AG04450 (cell line): ENCODE data around the gene STX10. TPM values are rescaled to one million over a fixed set of nuclear protein-coding genes. Genes with fewer than 3 reads are reported as not detected.

Source experiments
- CTCF ChIA-PET: fragments of 300-600, 350-600 bp; formaldehyde crosslinking; extraction: SDS; loops from one replicate; lab custom pipeline; 2022; ENCODE audit warnings: antibody characterized with exemption, inconsistent platforms; lab: Charles Lee
- POLR2A ChIA-PET: fragments of 350-600 bp; formaldehyde crosslinking; extraction: SDS; loops from one replicate; lab custom pipeline; 2021; ENCODE audit warnings: antibody characterized with exemption, inconsistent platforms; lab: Yijun Ruan, JAX
- DNase-seq: peaks from one replicate; pipeline ENCODE4 v3.0.0-alpha.2; 2011; ENCODE audit warnings: low read depth, low spot score
- H3K27ac ChIP-seq: one replicate; pipeline ENCODE4 v1.5.1; 2012; ENCODE audit warnings: low read depth, low read length, control low read depth
- H3K27me3 ChIP-seq: one replicate; pipeline ENCODE4 v1.6.0; 2012; ENCODE audit warnings: low read length; ENCODE audit not compliant: control insufficient read depth, insufficient read depth
- H3K4me3 ChIP-seq: 2 replicates; pipeline ENCODE4 v1.5.1; 2011; ENCODE audit warnings: mild to moderate bottlenecking, low read depth, low read length, control low read depth
- H3K9me3 ChIP-seq: 2 replicates; pipeline ENCODE4 v1.5.1; 2012; ENCODE audit warnings: low read length; ENCODE audit not compliant: control insufficient read depth, insufficient read depth
- CTCF ChIP-seq: IDR thresholded peaks from 2 replicates; pipeline ENCODE4 v1.5.1; 2011; ENCODE audit warnings: low read depth, low read length, control low read depth, inconsistent platforms
- polyA plus RNA-seq: library from polyadenylated mRNA; depleted of rRNA; stranded (reverse); fragments of >200 nt; gene quantifications from 2 replicates; pipeline ENCODE4 v1.2.3, GENCODE V29; 2011

STX10 gene
- polyA plus RNA-seq, 1 experiment = 47.9 TPM

GRCh38 chr19:13162724-13163608 lies 12.8 kb upstream of the STX10 start:
- ChIA-PET POLR2A (interaction anchor here (0.6 to 5.1 kb wide), 8 partner anchors 8 to 776 kb away, joined by 3 to 37 read pairs (median 4); no protein-coding TSS in a partner anchor), CTCF (interaction anchor here (0.7 to 3.6 kb wide), 2 partner anchors 32 to 100 kb away, joined by 3 to 10 read pairs; no protein-coding TSS in a partner anchor)
- Histone ChIP-seq H3K9me3 (no peaks in the 10 kb centered on the region), H3K4me3 (peak overlapping the region; percentile 49), H3K27me3 (no peaks in the 10 kb centered on the region), H3K27ac (peak overlapping the region; percentile 97)
- DNase-seq = peak; percentile 91
- no peak for TF ChIP-seq CTCF

DNA sequence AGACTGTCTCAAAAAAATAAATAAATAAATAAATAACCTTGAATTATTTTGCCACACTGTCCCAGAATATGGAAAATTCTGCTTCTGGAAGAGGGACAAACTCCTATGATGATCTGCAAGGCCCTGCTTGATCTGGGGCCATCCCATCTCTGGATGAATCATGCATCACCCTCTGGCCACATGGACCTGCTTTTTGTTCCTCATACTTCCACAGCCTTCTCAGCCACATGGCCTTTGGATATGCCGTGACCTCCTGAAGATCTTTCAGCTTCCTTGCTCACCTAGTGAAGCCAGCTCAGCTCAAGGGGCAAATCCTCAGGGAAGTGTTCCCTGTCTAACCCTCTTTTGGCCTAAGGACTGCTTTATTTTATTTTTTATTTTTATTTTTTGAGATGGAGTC lies 10.4 kb upstream of the STX10 start:
- ChIA-PET CTCF (interaction anchor here (0.5 to 3.6 kb wide), 3 partner anchors 34 to 195 kb away, joined by 3 to 10 read pairs (median 3); no protein-coding TSS in a partner anchor), POLR2A (interaction anchor here (1.7 to 5.1 kb wide), 2 partner anchors 8 to 11 kb away, joined by 3 to 34 read pairs; partner anchors contain the start of genes IER2 and STX10)
- no peak for TF ChIP-seq CTCF
- DNase-seq = no peak
- H3K27ac ChIP-seq = no peak overlapping the region
- no peaks in the 10 kb centered on the region; the same call in 1 of the 2 replicates for H3K9me3 ChIP-seq
- no peak overlapping the region for H3K4me3 ChIP-seq
- H3K27me3 ChIP-seq = no peaks in the 10 kb centered on the region

- no peak for TF ChIP-seq CTCF
- Histone ChIP-seq H3K9me3 (no peaks in the 10 kb centered on the region; the same call in 1 of the 2 replicates), H3K4me3 (no peak overlapping the region), H3K27me3 (no peaks in the 10 kb centered on the region), H3K27ac (no peak overlapping the region)
- ChIA-PET POLR2A (no interaction called here), CTCF (interaction anchor here (1.0 kb wide), 1 partner anchor 194 kb away, joined by 3 read pairs; no protein-coding TSS in a partner anchor)
- DNase-seq = no peak
These were observed 9.5 kb upstream of the STX10 start for GRCh38 chr19:13159713-13160112.

DNA sequence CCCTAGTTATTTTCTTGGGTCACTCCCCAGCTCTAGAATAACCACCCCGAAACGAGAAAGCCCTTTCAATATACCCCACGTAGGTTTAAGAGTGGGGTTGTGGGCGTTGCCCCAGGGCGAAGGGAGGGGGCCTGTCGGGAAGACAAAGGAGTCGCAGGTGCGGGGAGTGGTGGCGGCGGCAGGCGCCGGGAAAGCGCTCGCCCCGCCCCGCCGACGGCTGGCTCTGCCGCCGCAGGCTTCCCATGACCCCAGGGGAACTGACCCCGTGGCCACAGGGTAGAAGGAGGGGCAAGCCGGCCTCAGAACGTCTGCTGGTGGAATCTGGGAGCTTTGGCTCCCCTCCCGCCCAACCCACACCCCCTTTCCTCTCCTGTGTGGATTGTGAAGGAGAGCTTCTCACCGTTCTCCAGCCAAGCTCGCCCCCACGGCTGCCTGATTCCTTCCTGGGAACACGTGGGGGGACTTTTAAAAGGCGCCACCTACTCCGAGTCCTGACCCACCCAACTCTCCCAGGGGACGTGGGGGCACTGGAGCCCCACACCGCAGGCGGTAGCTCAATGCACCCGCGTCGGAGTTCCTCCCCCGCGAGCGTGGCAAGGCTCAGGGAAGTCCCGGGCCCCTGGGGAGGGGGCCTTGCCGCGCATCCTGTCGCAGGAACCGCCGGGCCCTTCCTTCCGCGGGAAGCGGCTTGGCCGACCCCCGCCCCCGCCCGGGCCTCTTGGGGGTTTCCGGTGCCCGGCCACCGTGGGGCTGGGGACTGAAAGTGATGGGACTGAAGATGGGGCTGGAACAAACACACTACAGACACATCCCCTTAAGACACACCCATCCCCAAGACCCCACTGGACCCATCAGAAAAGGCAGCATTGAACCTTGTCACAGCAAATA lies 5.5 kb upstream of the STX10 start:
- H3K4me3 ChIP-seq = peak overlapping the region; percentile 97
- H3K9me3 ChIP-seq = peaks cover 6% of the 10 kb centered on the region; the same call in 1 of the 2 replicates
- H3K27ac ChIP-seq = peak overlapping the region; percentile 96
- POLR2A ChIA-PET = interaction anchor here (0.5 to 2.5 kb wide), 9 partner anchors 8 to 432 kb away, joined by 3 to 37 read pairs (median 4); no protein-coding TSS in a partner anchor
- no peaks in the 10 kb centered on the region for H3K27me3 ChIP-seq
- TF ChIP-seq CTCF = no peak
- no peak for DNase-seq
- CTCF ChIA-PET = interaction anchor here (0.8 to 1.8 kb wide), 4 partner anchors 24 to 178 kb away, joined by 3 to 6 read pairs (median 4); no protein-coding TSS in a partner anchor
